HFFc6 (cell line): ENCODE data around the gene RANBP2. TPM values are rescaled to one million over a fixed set of nuclear protein-coding genes. Genes with fewer than 3 reads are reported as not detected.

Source experiments
- DNase-seq: peaks from one replicate; pipeline ENCODE4 v3.0.0-alpha.2; 2018
- H3K27ac Mint-ChIP-seq: 2 replicates; pipeline ENCODE4 v1.8.0; 2020; ENCODE audit warnings: mild to moderate bottlenecking, mixed read lengths
- H3K27me3 Mint-ChIP-seq: 2 replicates; pipeline ENCODE4 v1.8.0; 2021; ENCODE audit warnings: mild to moderate bottlenecking, moderate library complexity, mixed read lengths; ENCODE audit not compliant: insufficient read depth
- H3K36me3 Mint-ChIP-seq: 2 replicates; pipeline ENCODE4 v1.8.0; 2021; ENCODE audit warnings: low read depth, mixed read lengths
- H3K4me1 Mint-ChIP-seq: 2 replicates; pipeline ENCODE4 v1.8.0; 2020; ENCODE audit warnings: low read depth, mixed read lengths
- H3K4me3 Mint-ChIP-seq: 2 replicates; pipeline ENCODE4 v1.8.0; 2020; ENCODE audit warnings: mild to moderate bottlenecking, moderate library complexity, mixed read lengths
- H3K9me3 Mint-ChIP-seq: 2 replicates; pipeline ENCODE4 v1.8.0; 2020; ENCODE audit warnings: mild to moderate bottlenecking, mixed read lengths
- CTCF ChIP-seq: fragments of 200-600 bp; sonication (generic); IDR thresholded peaks from 2 replicates; pipeline ENCODE4 v1.5.0; 2021; ENCODE audit warnings: antibody characterized with exemption, mild to moderate bottlenecking
- total RNA-seq, 6 experiments: library from RNA; stranded (reverse); fragmentation: NEBNext Ultra II Directional; extraction: Animal tissue kit (Norgen Biotek cat#: 25700); gene quantifications; 2 replicates in 1 of 6; 3 replicates in 5 of 6; pipeline ENCODE4 v1.2.3, GENCODE V29; 2021

Gene RANBP2
- total RNA-seq, 6 experiments from 2014 or later: 48.3 to 69.4 (median 59.8) TPM

GRCh38 chr2:108787216-108787541 lies 67.9 kb downstream of the RANBP2 start:
- Mint-ChIP-seq H3K4me1 (peaks cover 24% of the 10 kb centered on the region), H3K27me3 (no peaks in the 10 kb centered on the region; the same call in 1 of the 2 replicates), H3K36me3 (peaks cover 7% of the 10 kb centered on the region), H3K4me3 (peak overlapping the region; percentile 95), H3K27ac (peak overlapping the region; percentile 65), H3K9me3 (no peaks in the 10 kb centered on the region)
- DNase-seq: no peak
- no peak for TF ChIP-seq CTCF

GRCh38 chr2:108803045-108803736 lies 83.9 kb downstream of the RANBP2 start:
- Mint-ChIP-seq H3K27ac (no peak overlapping the region), H3K4me1 (no peaks in the 10 kb centered on the region), H3K4me3 (no peak overlapping the region), H3K9me3 (no peaks in the 10 kb centered on the region), H3K36me3 (peaks cover 8% of the 10 kb centered on the region), H3K27me3 (no peaks in the 10 kb centered on the region)
- TF ChIP-seq CTCF: no peak
- no peak for DNase-seq

- no peak for TF ChIP-seq CTCF
- Mint-ChIP-seq H3K27me3 (peaks cover 2% of the 10 kb centered on the region; the same call in 1 of the 2 replicates), H3K9me3 (peaks cover 17% of the 10 kb centered on the region), H3K36me3 (peaks cover 26% of the 10 kb centered on the region), H3K4me1 (no peaks in the 10 kb centered on the region), H3K27ac (no peak overlapping the region), H3K4me3 (no peak overlapping the region)
- DNase-seq: no peak
Measured at GRCh38 chr2:108805032-108805431, 85.8 kb downstream of the RANBP2 start.

- Mint-ChIP-seq H3K4me1 (no peaks in the 10 kb centered on the region), H3K4me3 (no peak overlapping the region), H3K9me3 (peaks cover 24% of the 10 kb centered on the region), H3K36me3 (peaks cover 33% of the 10 kb centered on the region), H3K27ac (no peak overlapping the region), H3K27me3 (peaks cover 2% of the 10 kb centered on the region; the same call in 1 of the 2 replicates)
- no peak for TF ChIP-seq CTCF
- DNase-seq: no peak
Measured at GRCh38 chr2:108805782-108806181, 86.5 kb downstream of the RANBP2 start.

- H3K27ac Mint-ChIP-seq: no peak overlapping the region
- no peak overlapping the region for H3K4me3 Mint-ChIP-seq
- DNase-seq: no peak
- no peak for TF ChIP-seq CTCF
- H3K36me3 Mint-ChIP-seq: peaks cover 33% of the 10 kb centered on the region
- peaks cover 24% of the 10 kb centered on the region for H3K9me3 Mint-ChIP-seq
- H3K4me1 Mint-ChIP-seq: no peaks in the 10 kb centered on the region
- H3K27me3 Mint-ChIP-seq: peaks cover 2% of the 10 kb centered on the region; the same call in 1 of the 2 replicates
Measured at GRCh38 chr2:108806371-108807113, 87.3 kb downstream of the RANBP2 start.
